ENCODE data around the gene SPOCK2. TPM values are rescaled to one million over a fixed set of nuclear protein-coding genes. Genes with fewer than 3 reads are reported as not detected.

Gene SPOCK2
- total and polyA plus RNA-seq, 2 donors (not counting 3 experiments of a cell fraction or from before 2014, with no cell fraction given), result 0.40 to 1.1 TPM

GRCh38 chr10:72132854-72133253 lies 44.5 kb upstream of the SPOCK2 start:
- Histone ChIP-seq H2AFZ (ENCODE audit: low read depth, low read length) (no peak overlapping the region), H3K4me3 (replicated peaks in 1 of 3; ENCODE audit: insufficient read depth in 1 of 3, low read depth in 1 of 3, low read length in 3 of 3) (no peak overlapping the region), H3K9me3 (replicated peaks; ENCODE audit: control insufficient read depth, insufficient read depth, low read length) (no peaks in the 10 kb centered on the region), H3K79me2 (ENCODE audit: control insufficient read depth, insufficient read depth, low read length) (no peaks in the 10 kb centered on the region), H3K4me2 (ENCODE audit: insufficient read depth, low read length) (no peak overlapping the region), H3K36me3 (ENCODE audit: control insufficient read depth in 2 of 2, extremely low read depth in 1 of 2, insufficient read depth in 2 of 2, low read length in 2 of 2) (no peaks in the 10 kb centered on the region), H3K27ac (ENCODE audit: insufficient read depth, low read depth, low read length) (no peak overlapping the region), H3K9me1 (replicated peaks; ENCODE audit: control insufficient read depth, extremely low read depth, insufficient read depth, low read length) (no peaks in the 10 kb centered on the region), H3K27me3 (ENCODE audit: control insufficient read depth in 2 of 2, insufficient read depth in 2 of 2, low read length in 2 of 2) (no peaks in the 10 kb centered on the region), H3K9ac (replicated peaks; ENCODE audit: extremely low read depth, insufficient read depth, low read length) (no peak overlapping the region), H4K20me1 (replicated peaks; ENCODE audit: control insufficient read depth, extremely low read depth, insufficient read depth, low read length) (no peaks in the 10 kb centered on the region), H3K4me1 (ENCODE audit: control insufficient read depth, extremely low read depth, insufficient read depth, low read length) (no peaks in the 10 kb centered on the region)
- ChIA-PET POLR2A (interaction anchor here (0.7 kb wide), 1 partner anchor 53 kb away, joined by 5 read pairs; no protein-coding TSS in a partner anchor), CTCF (interaction anchor here (0.8 to 3.9 kb wide), 8 partner anchors 9 to 207 kb away, joined by 3 to 10 read pairs (median 4); partner anchors contain the start of genes ANAPC16 and ASCC1)
- DNase-seq (ENCODE audit: low read depth, low spot score) (no peak), FAIRE-seq (no peak)
- intact Hi-C loops (cut with micrococcal nuclease), result loop anchor here (5.0 kb wide), 1 partner anchor 39 kb away; no protein-coding TSS in a partner anchor
- dilution Hi-C loops (cut with MboI; ENCODE audit: extremely low pct_ligation_motif_present, low sequenced_read_pairs), result no loop called here
- TF ChIP-seq POLR2AphosphoS5 (IDR thresholded peaks at IDR 0.05; ENCODE audit: insufficient read depth, low read depth, low read length), result no peak
- no peak for TF ChIP-seq FOS (IDR thresholded peaks at IDR 0.05; ENCODE audit: borderline replicate concordance, insufficient read depth, low read length)
- no peak for TF ChIP-seq CTCF (IDR thresholded peaks at IDR 0.05; ENCODE audit: extremely low read depth in 1 of 2, insufficient read depth in 1 of 2, low read depth in 1 of 2, low read length in 2 of 2)
- BruUV-seq (replicated peaks), result no TSS peak

GRCh38 chr10:72127571-72127970 lies 39.2 kb upstream of the SPOCK2 start:
- Histone ChIP-seq H4K20me1 (replicated peaks; ENCODE audit: control insufficient read depth, extremely low read depth, insufficient read depth, low read length) (no peaks in the 10 kb centered on the region), H3K4me1 (ENCODE audit: control insufficient read depth, extremely low read depth, insufficient read depth, low read length) (no peaks in the 10 kb centered on the region), H3K27me3 (ENCODE audit: control insufficient read depth in 2 of 2, insufficient read depth in 2 of 2, low read length in 2 of 2) (no peaks in the 10 kb centered on the region), H2AFZ (ENCODE audit: low read depth, low read length) (no peak overlapping the region), H3K4me3 (replicated peaks in 1 of 3; ENCODE audit: insufficient read depth in 1 of 3, low read depth in 1 of 3, low read length in 3 of 3) (no peak overlapping the region), H3K9me1 (replicated peaks; ENCODE audit: control insufficient read depth, extremely low read depth, insufficient read depth, low read length) (no peaks in the 10 kb centered on the region), H3K79me2 (ENCODE audit: control insufficient read depth, insufficient read depth, low read length) (no peaks in the 10 kb centered on the region), H3K27ac (ENCODE audit: insufficient read depth, low read depth, low read length) (no peak overlapping the region), H3K9ac (replicated peaks; ENCODE audit: extremely low read depth, insufficient read depth, low read length) (no peak overlapping the region), H3K9me3 (replicated peaks; ENCODE audit: control insufficient read depth, insufficient read depth, low read length) (no peaks in the 10 kb centered on the region), H3K4me2 (ENCODE audit: insufficient read depth, low read length) (no peak overlapping the region), H3K36me3 (ENCODE audit: control insufficient read depth in 2 of 2, extremely low read depth in 1 of 2, insufficient read depth in 2 of 2, low read length in 2 of 2) (no peaks in the 10 kb centered on the region)
- no peak for TF ChIP-seq CTCF (IDR thresholded peaks at IDR 0.05; ENCODE audit: extremely low read depth in 1 of 2, insufficient read depth in 1 of 2, low read depth in 1 of 2, low read length in 2 of 2)
- no peak for TF ChIP-seq EZH2 (IDR thresholded peaks at IDR 0.05; ENCODE audit: borderline replicate concordance, low read depth, low read length, severe bottlenecking)
- no peak for TF ChIP-seq GATA2 (IDR thresholded peaks at IDR 0.05; ENCODE audit: insufficient read depth, insufficient read length, low read depth, low read length)
- TF ChIP-seq FOS (IDR thresholded peaks at IDR 0.05; ENCODE audit: borderline replicate concordance, insufficient read depth, low read length), result no peak
- TF ChIP-seq JUN (IDR thresholded peaks at IDR 0.05; ENCODE audit: borderline replicate concordance, insufficient read depth, insufficient read length, low read depth), result no peak
- TF ChIP-seq MAX (IDR thresholded peaks at IDR 0.05; ENCODE audit: insufficient read depth, insufficient read length), result no peak
- no peak for TF ChIP-seq POLR2A (IDR thresholded peaks at IDR 0.05; ENCODE audit: low read depth, low read length)
- TF ChIP-seq MYC (IDR thresholded peaks at IDR 0.05; ENCODE audit: low read depth, low read length), result no peak
- no peak for TF ChIP-seq POLR2AphosphoS5 (IDR thresholded peaks at IDR 0.05; ENCODE audit: insufficient read depth, low read depth, low read length)
- intact Hi-C loops (cut with micrococcal nuclease) (no loop called here), dilution Hi-C loops (cut with MboI; ENCODE audit: extremely low pct_ligation_motif_present, low sequenced_read_pairs) (no loop called here)
- POLR2A ChIA-PET, result interaction anchor here (0.7 to 1.0 kb wide), 2 partner anchors 85 to 210 kb away, joined by 3 read pairs; no protein-coding TSS in a partner anchor
- no TSS peak for BruUV-seq (replicated peaks)
- DNase-seq (ENCODE audit: low read depth, low spot score) (no peak), FAIRE-seq (no peak)
- CTCF ChIA-PET, result interaction anchor here (0.6 to 8.2 kb wide), 9 partner anchors 9 to 211 kb away, joined by 3 to 193 read pairs (median 11); partner anchors contain the start of genes ANAPC16 and DDIT4
